ENCODE measurements around the gene CFP.
"Not testable (repeated sequence)": the region's sequence is repeated elsewhere in the genome, so short reads cannot be mapped to it uniquely, and the experiment has no call there.

CFP gene

GRCh38 chrX:47637546-47638195 lies 7.9 kb upstream of the CFP start:
- DNase-seq: no peak

- no peak for DNase-seq
Observed at GRCh38 chrX:47634871-47635575, 5.3 kb upstream of the CFP start.

- no peak for DNase-seq
Observed at GRCh38 chrX:47633689-47634590, 4.2 kb upstream of the CFP start.

- no peak for DNase-seq
Observed at GRCh38 chrX:47632666-47633065, 2.9 kb upstream of the CFP start.

- no peak for DNase-seq
Observed at GRCh38 chrX:47631676-47632075, 1.9 kb upstream of the CFP start.

GRCh38 chrX:47628982-47629381 lies 748 bp downstream of the CFP start:
- DNase-seq: no peak

GRCh38 chrX:47625365-47625764 lies 4.4 kb downstream of the CFP start:
- DNase-seq: no peak

GRCh38 chrX:47623540-47624027 lies 6.1 kb downstream of the CFP start:
- no peak for DNase-seq

GRCh38 chrX:47621851-47622250 lies 7.9 kb downstream of the CFP start:
- no peak for DNase-seq

- no peak for DNase-seq
Observed at GRCh38 chrX:47620303-47620685, 9.4 kb downstream of the CFP start.

- DNase-seq: peak; percentile 22
Observed at GRCh38 chrX:47619486-47620302, 10.0 kb downstream of the CFP start, which contains the start of gene SYN1. Gene SYN1 (minus strand): TSS chrX:47619857. CDS start chrX:47619728, 129 bp downstream.

GRCh38 chrX:47618923-47619485 lies 10.7 kb downstream of the CFP start:
- no peak for DNase-seq

- no peak for DNase-seq
Observed at GRCh38 chrX:47614618-47615017, 15.1 kb downstream of the CFP start.

GRCh38 chrX:47613082-47613481 lies 16.6 kb downstream of the CFP start:
- no peak for DNase-seq

GRCh38 chrX:47612418-47612817 lies 17.3 kb downstream of the CFP start:
- no peak for DNase-seq

GRCh38 chrX:47611926-47612325 lies 17.8 kb downstream of the CFP start:
- DNase-seq: no peak

GRCh38 chrX:47611489-47611888 lies 18.2 kb downstream of the CFP start:
- no peak for DNase-seq

- no peak for DNase-seq
Observed at GRCh38 chrX:47610511-47610910, 19.2 kb downstream of the CFP start.

GRCh38 chrX:47608130-47608810 lies 21.5 kb downstream of the CFP start:
- DNase-seq: no peak

GRCh38 chrX:47607091-47607490 lies 22.6 kb downstream of the CFP start:
- DNase-seq: no peak

GRCh38 chrX:47605024-47605423 lies 24.7 kb downstream of the CFP start:
- DNase-seq: no peak

- not testable (repeated sequence) for DNase-seq
Observed at GRCh38 chrX:47603125-47603524, 26.6 kb downstream of the CFP start.

Data from KG1 (cell line).